Heart right ventricle (tissue), 16 donors: ENCODE data around the gene ABI3. TPM values are rescaled to one million over a fixed set of nuclear protein-coding genes. Genes with fewer than 3 reads are reported as not detected.

ENCODE experiments used
- ATAC-seq, 8 donors: fragments of 200-7000 bp; cut with Tn5 transposase; one replicate each; pipeline ENCODE4 v1.9.1; 2020; ENCODE audit warnings: mild to moderate bottlenecking in 8 of 8, moderate library complexity in 8 of 8, moderate number of reproducible peaks in 1 of 8
- DNase-seq, 2 donors: peaks; one replicate each; pipeline ENCODE4 v3.0.0-alpha.2; 2020
- H3K27ac ChIP-seq, 10 donors: fragments of 200-600 bp; sonication (generic) in 2 of 10; one replicate each; pipeline versions ENCODE4 v1.5.0 to v1.8.0; 2020 to 2022; ENCODE audit warnings: mild to moderate bottlenecking in 3 of 10
- H3K27me3 ChIP-seq, 7 donors: fragments of 200-600 bp; one replicate each; pipeline ENCODE4 v1.8.0; 2021 to 2022; ENCODE audit warnings: mild to moderate bottlenecking in 2 of 7
- H3K36me3 ChIP-seq, 9 donors: fragments of 200-600 bp; sonication (generic) in 1 of 9; one replicate each; pipeline versions ENCODE4 v1.5.0 to v1.8.0; 2020 to 2022; ENCODE audit warnings: mild to moderate bottlenecking in 2 of 9
- H3K4me1 ChIP-seq, 9 donors: fragments of 200-600 bp; sonication (generic) in 1 of 9; one replicate each; pipeline versions ENCODE4 v1.5.0 to v1.8.0; 2020 to 2022; ENCODE audit warnings: mild to moderate bottlenecking in 4 of 9
- H3K4me3 ChIP-seq, 10 donors: fragments of 200-600 bp; sonication (generic) in 2 of 10; one replicate each; pipeline versions ENCODE4 v1.5.0 to v1.8.0; 2020 to 2022; ENCODE audit warnings: mild to moderate bottlenecking in 7 of 10, moderate library complexity in 2 of 10
- H3K9me3 ChIP-seq, 11 donors: fragments of 200-600 bp in 10 of 11; sonication (generic) in 2 of 11; one replicate each; pipeline versions ENCODE4 v1.5.0 to v1.8.0; 2013 to 2022; ENCODE audit warnings: mild to moderate bottlenecking in 2 of 11, control low read depth in 1 of 11, moderate library complexity in 1 of 11
- CTCF ChIP-seq, 9 donors: fragments of 200-600 bp; sonication (generic) in 2 of 9; IDR thresholded peaks; one replicate each; pipeline versions ENCODE4 v1.5.0 to v1.8.0; 2021 to 2022; ENCODE audit warnings: antibody characterized with exemption in 9 of 9, mild to moderate bottlenecking in 5 of 9, moderate library complexity in 1 of 9
- WGBS, 2 donors: extraction: QIAGEN DNeasy Blood & Tissue Kit; methylation state at CpG; one replicate each; pipeline ENCODE4 v1.1.7; 2013; ENCODE audit warnings: inconsistent platforms in 1 of 2; 5-methylcytosine and 5-hydroxymethylcytosine counted together
- intact Hi-C, 10 donors: fragments of 100-400 bp; cut with DNase I; formaldehyde crosslinking; loops; one replicate each; pipeline versions ENCODE4 v1.11.1 to v1.14.2; 2022
- polyA plus RNA-seq, 2 donors: library from polyadenylated mRNA; stranded (reverse); fragments of 200-250 nt; gene quantifications; one replicate each; pipeline ENCODE4 v1.2.3, GENCODE V29; 2013
- total RNA-seq, 10 donors: library from RNA; stranded (reverse); fragmentation: NEBNext Ultra II Directional in 3 of 10; extraction: Animal tissue kit (Norgen Biotek cat#: 25700) in 3 of 10; gene quantifications; one replicate each; pipeline versions ENCODE4 v1.2.1 to v1.2.4, GENCODE V29; 2021 to 2023
- donor health status: Arrhythmogenic right ventricular cardiomyopathy.
- donor health status: ischemic (EF 13 %, LVEDD 7.1; RV severe dilation, severe dysfunction).
- donor health status: healthy with polysubstance abuse.
- donor health status: DM: no; HTN: yes; CAD: no.
- donor health status: DM: no; HTN: no; CAD: no.
- donor health status: ischemic (EF 25% LVEDD 6.9; RV normal size, moderate dysfunction).
- donor health status: ischemic (EF 25% LVEDD 5.7; RV mildly dilated, moderate dysfunction).
- donor health status: healthy.
- donor health status: DM: yes; HTN: yes; CAD: no.
- donor health status: Ischemic cardiomyopathy.
- donor health status: ischemic (EF 35%, LVEDD 5.7; RV mildly dilated, moderate dysfunction).
- donor health status: nonischemic (EF 11% LVEDD 7.7; RV severe dilation, severe dysfunction).
- donor health status: DM: yes; HTN: yes; CAD: no.
- donor health status: PGD.
- donor health status: ischemic (EF 29% LVEDD 5.4; RV normal size, mild dysfunction).
- donor health status: nonischemic (EF 23%, LVEDD 6.1; RV moderate dilation, normal function).

The ABI3 gene
- total and polyA plus RNA-seq, 12 donors: 2.3 to 10.8 (median 5.1) TPM

DNA sequence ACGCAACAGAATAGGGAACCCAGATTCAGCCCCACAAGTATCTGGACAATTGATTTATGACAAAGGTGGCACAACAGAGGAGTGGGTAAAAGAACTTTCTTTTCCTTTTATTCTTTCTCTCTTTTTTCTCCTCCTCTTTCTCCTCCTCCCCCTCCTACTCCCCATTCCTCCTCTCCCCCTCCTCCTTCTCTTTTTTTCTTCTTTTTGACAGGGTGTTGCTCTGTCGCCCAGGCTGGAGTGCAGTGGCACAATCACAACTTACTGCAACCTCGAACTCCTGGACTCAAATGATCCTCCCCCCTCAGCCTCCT is 16.3 kb upstream of the ABI3 start:
- TF ChIP-seq CTCF (IDR thresholded peaks at IDR 0.05): no peak
- 65 to 67% methylated on average over 3 of the region's 3 CpGs for WGBS, 2 donors

DNA sequence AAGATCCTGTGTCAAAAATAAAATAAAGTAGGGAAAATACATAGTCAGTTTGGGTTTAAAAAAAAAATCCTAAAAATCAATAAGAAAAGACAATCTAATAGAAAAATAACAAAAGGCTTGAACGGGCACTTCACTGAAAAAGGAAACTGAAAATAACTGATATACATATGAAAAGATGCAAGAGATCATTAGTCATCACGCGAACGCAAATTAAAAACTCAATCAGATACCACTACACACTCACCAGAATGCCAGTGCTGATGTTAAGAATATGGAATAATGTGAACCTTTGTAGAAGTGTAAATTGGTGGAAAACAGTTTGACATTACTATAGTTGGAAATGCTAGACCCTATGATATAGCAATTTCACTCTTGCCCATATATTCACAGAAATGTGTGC is 14.8 kb upstream of the ABI3 start:
- Histone ChIP-seq H3K4me1 (peaks cover 0 to 24% (median 10%) of the 10 kb centered on the region in 9 donors), H3K9me3 (no peaks in the 10 kb centered on the region), H3K4me3 (no peak overlapping the region), H3K27ac (no peak overlapping the region), H3K36me3 (no peaks in the 10 kb centered on the region), H3K27me3 (no peaks in the 10 kb centered on the region)
- no peak for TF ChIP-seq CTCF (IDR thresholded peaks at IDR 0.05)
- intact Hi-C loops: no loop called here
- no peak for DNase-seq
- whole genome bisulfite sequencing, 2 donors: 88 to 89% methylated on average over 4 of the region's 4 CpGs
- no peak for ATAC-seq

More for the DNA sequence above, 16.3 kb upstream of the ABI3 start:
- H3K27me3 ChIP-seq: no peaks in the 10 kb centered on the region
- DNase-seq (no peak), ATAC-seq (no peak)
- H3K4me1 ChIP-seq: peaks cover 0 to 22% (median 10%) of the 10 kb centered on the region in 9 donors
- H3K9me3 ChIP-seq: no peaks in the 10 kb centered on the region
- no peaks in the 10 kb centered on the region for H3K36me3 ChIP-seq
- peak overlapping the region in 1 of 10 donors; percentile 27 for H3K27ac ChIP-seq
- intact Hi-C loops: loop anchor here in 4 of 10 donors (5.0 kb wide), 1 partner anchor 33 kb away; no protein-coding TSS in a partner anchor
- H3K4me3 ChIP-seq: no peak overlapping the region

- Histone ChIP-seq H3K9me3 (no peaks in the 10 kb centered on the region), H3K27me3 (no peaks in the 10 kb centered on the region), H3K36me3 (no peaks in the 10 kb centered on the region), H3K4me3 (no peak overlapping the region), H3K4me1 (peaks cover 0 to 22% (median 7%) of the 10 kb centered on the region in 9 donors), H3K27ac (no peak overlapping the region)
- WGBS, 2 donors: 85 to 94% methylated on average over 3 of the region's 3 CpGs
- ATAC-seq: no peak
- intact Hi-C loops: no loop called here
- DNase-seq: no peak
- TF ChIP-seq CTCF (IDR thresholded peaks at IDR 0.05): no peak
These were observed 14.0 kb upstream of the ABI3 start for GRCh38 chr17:49196520-49196919.

DNA sequence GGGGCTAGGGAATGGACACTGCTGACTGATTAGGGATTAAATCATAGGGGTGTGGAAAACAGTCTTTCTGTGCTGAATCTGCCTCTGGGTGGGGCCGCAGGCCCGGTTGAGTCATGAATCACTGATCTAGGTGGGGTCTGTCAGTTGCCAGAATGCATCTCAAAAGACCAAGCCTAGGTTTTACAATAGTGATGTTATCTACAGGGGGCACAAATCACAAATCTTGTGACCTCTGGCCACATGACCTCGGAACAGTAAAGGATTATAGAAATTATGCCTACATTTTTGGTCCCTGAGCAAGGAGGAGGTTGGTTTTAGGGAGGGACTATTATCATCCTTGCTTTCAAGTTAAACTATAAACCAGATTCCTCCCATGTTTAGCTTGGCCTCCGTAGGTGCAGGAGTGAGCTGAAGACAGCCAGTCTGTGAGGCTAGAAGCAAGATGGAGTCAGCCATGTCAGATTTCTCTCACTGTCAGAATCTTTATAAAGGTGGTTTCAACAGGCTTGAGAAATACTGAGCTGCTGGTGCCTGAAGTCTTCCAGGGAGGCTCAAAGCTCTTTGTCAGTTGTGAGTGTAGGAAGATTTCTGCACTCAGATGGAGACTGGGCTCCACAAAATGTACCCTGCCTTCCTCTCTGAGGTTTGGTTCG is 13.0 kb upstream of the ABI3 start:
- Histone ChIP-seq H3K4me3 (no peak overlapping the region), H3K27ac (peak overlapping the region in 1 of 10 donors; percentile 28), H3K4me1 (peaks cover 0 to 28% (median 6%) of the 10 kb centered on the region in 9 donors), H3K36me3 (no peaks in the 10 kb centered on the region), H3K9me3 (no peaks in the 10 kb centered on the region), H3K27me3 (no peaks in the 10 kb centered on the region)
- DNase-seq (no peak), ATAC-seq (no peak)
- TF ChIP-seq CTCF (IDR thresholded peaks at IDR 0.05): no peak
- intact Hi-C loops: no loop called here
- WGBS, 2 donors: 51 to 61% methylated on average over 5 of the region's 5 CpGs
